MM.1S (cell line): ENCODE measurements around the gene ZFP90.
A peak's percentile ranks its signal among the peaks of the same experiment; 100 is the strongest.

Source experiments
- DNase-seq: peaks from one replicate; pipeline ENCODE4 v3.0.0-alpha.2; 2015
- H2AFZ ChIP-seq: fragments of 300-600 bp; sonication (generic); 2 replicates; pipeline ENCODE4 v1.6.0; 2016; ENCODE audit warnings: antibody characterized with exemption, low read length
- H3F3A ChIP-seq: fragments of 300-600 bp; sonication (generic); 2 replicates; pipeline ENCODE4 v1.6.1; 2016; ENCODE audit warnings: mild to moderate bottlenecking, antibody characterized with exemption, low read length, moderate library complexity, mixed read lengths; ENCODE audit not compliant: insufficient read depth
- H3K27ac ChIP-seq: fragments of 300-600 bp; sonication (generic); 2 replicates; pipeline ENCODE4 v1.5.1; 2016; ENCODE audit warnings: mild to moderate bottlenecking, low read length
- H3K27me3 ChIP-seq: fragments of 300-600 bp; sonication (generic); replicated peaks from 2 replicates; pipeline ENCODE4 v1.6.0; 2016; ENCODE audit warnings: low read length; ENCODE audit not compliant: insufficient read depth
- H3K36me3 ChIP-seq: fragments of 300-600 bp; sonication (generic); replicated peaks from 2 replicates; pipeline ENCODE4 v1.6.1; 2016; ENCODE audit warnings: mild to moderate bottlenecking, low read length, mixed read lengths; ENCODE audit not compliant: insufficient read depth
- H3K4me1 ChIP-seq: fragments of 300-600 bp; sonication (generic); 2 replicates; pipeline ENCODE4 v1.6.1; 2016; ENCODE audit warnings: low read length, mixed read lengths
- H3K4me2 ChIP-seq: fragments of 300-600 bp; sonication (generic); 2 replicates; pipeline ENCODE4 v1.6.0; 2016; ENCODE audit warnings: low read depth, low read length
- H3K4me3 ChIP-seq: fragments of 300-600 bp; sonication (generic); 2 replicates; pipeline ENCODE4 v1.5.1; 2016; ENCODE audit warnings: low read length, mixed read lengths
- H3K79me2 ChIP-seq: fragments of 300-600 bp; sonication (generic); 2 replicates; pipeline ENCODE4 v1.6.1; 2016; ENCODE audit warnings: mixed run types, low read length, mixed read lengths
- H3K9ac ChIP-seq: fragments of 300-600 bp; sonication (generic); 2 replicates; pipeline ENCODE4 v1.6.1; 2016; ENCODE audit warnings: low read length, mixed read lengths
- H3K9me2 ChIP-seq: fragments of 300-600 bp; sonication (generic); replicated peaks from 2 replicates; pipeline ENCODE4 v1.6.1; 2016; ENCODE audit warnings: mild to moderate bottlenecking, low read length, mixed read lengths; ENCODE audit not compliant: insufficient read depth
- H3K9me3 ChIP-seq: fragments of 300-600 bp; sonication (generic); replicated peaks from 2 replicates; pipeline ENCODE4 v1.6.1; 2016; ENCODE audit warnings: mild to moderate bottlenecking, low read length, mixed read lengths; ENCODE audit not compliant: insufficient read depth
- H4K20me1 ChIP-seq: fragments of 300-600 bp; sonication (generic); 2 replicates; pipeline ENCODE4 v1.6.1; 2016; ENCODE audit warnings: mild to moderate bottlenecking, low read length, moderate library complexity, mixed read lengths; ENCODE audit not compliant: insufficient read depth
- EZH2 ChIP-seq: fragments of 300-600 bp; sonication (generic); optimal IDR thresholded peaks from 2 replicates; pipeline ENCODE3; 2017; ENCODE audit warnings: low read depth, mild to moderate bottlenecking, antibody characterized with exemption, low read length, mixed read lengths
- EZH2phosphoT487 ChIP-seq: fragments of 300-600 bp; sonication (generic); IDR thresholded peaks from 2 replicates; pipeline ENCODE4 v1.6.1; 2018; ENCODE audit warnings: antibody characterized with exemption, low read length
- TF ChIP-seq, protein P1 (sequence below): fragments of 300-600 bp; sonication (generic); IDR thresholded peaks from 2 replicates; pipeline ENCODE4 v1.5.1; 2016; ENCODE audit warnings: antibody characterized with exemption, low read length, mixed read lengths

Gene ZFP90

DNA sequence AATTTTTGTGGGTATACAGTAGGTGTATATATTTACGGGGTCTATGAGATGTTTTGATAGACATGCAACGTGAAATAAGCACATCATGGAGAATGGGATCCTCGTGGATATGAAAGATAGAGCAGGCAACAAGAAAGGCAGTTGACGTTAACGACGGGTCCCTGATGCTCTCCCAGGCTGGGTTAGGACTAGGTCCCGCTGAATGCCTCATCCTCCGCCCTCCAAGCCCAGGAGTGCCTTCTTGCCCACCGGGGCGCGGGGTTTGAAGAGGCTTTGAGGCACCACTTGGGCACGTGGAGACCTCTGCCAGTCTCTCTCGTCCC lies 9.5 kb upstream of the ZFP90 start:
- Histone ChIP-seq H3K27ac (no peak overlapping the region), H3K9me2 (no peaks in the 10 kb centered on the region), H2AFZ (peak overlapping the region; percentile 95), H3K9me3 (no peaks in the 10 kb centered on the region), H3K9ac (peak overlapping the region; percentile 61; the same call in 1 of the 2 replicates), H3K27me3 (0 out of 2 replicates have a peak, but pooled peaks cover under 1% of the 10 kb centered on the region), H3K4me3 (peak overlapping the region; percentile 90), H3K4me1 (peaks cover 10% of the 10 kb centered on the region), H3K36me3 (no peaks in the 10 kb centered on the region), H3K79me2 (no peaks in the 10 kb centered on the region), H4K20me1 (no peaks in the 10 kb centered on the region), H3F3A (no peaks in the 10 kb centered on the region), H3K4me2 (peak overlapping the region; percentile 99)
- DNase-seq: no peak
- TF ChIP-seq, protein P1, sequence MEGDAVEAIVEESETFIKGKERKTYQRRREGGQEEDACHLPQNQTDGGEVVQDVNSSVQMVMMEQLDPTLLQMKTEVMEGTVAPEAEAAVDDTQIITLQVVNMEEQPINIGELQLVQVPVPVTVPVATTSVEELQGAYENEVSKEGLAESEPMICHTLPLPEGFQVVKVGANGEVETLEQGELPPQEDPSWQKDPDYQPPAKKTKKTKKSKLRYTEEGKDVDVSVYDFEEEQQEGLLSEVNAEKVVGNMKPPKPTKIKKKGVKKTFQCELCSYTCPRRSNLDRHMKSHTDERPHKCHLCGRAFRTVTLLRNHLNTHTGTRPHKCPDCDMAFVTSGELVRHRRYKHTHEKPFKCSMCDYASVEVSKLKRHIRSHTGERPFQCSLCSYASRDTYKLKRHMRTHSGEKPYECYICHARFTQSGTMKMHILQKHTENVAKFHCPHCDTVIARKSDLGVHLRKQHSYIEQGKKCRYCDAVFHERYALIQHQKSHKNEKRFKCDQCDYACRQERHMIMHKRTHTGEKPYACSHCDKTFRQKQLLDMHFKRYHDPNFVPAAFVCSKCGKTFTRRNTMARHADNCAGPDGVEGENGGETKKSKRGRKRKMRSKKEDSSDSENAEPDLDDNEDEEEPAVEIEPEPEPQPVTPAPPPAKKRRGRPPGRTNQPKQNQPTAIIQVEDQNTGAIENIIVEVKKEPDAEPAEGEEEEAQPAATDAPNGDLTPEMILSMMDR: no peak
- TF ChIP-seq EZH2phosphoT487 (no peak), EZH2 (no peak)

DNA sequence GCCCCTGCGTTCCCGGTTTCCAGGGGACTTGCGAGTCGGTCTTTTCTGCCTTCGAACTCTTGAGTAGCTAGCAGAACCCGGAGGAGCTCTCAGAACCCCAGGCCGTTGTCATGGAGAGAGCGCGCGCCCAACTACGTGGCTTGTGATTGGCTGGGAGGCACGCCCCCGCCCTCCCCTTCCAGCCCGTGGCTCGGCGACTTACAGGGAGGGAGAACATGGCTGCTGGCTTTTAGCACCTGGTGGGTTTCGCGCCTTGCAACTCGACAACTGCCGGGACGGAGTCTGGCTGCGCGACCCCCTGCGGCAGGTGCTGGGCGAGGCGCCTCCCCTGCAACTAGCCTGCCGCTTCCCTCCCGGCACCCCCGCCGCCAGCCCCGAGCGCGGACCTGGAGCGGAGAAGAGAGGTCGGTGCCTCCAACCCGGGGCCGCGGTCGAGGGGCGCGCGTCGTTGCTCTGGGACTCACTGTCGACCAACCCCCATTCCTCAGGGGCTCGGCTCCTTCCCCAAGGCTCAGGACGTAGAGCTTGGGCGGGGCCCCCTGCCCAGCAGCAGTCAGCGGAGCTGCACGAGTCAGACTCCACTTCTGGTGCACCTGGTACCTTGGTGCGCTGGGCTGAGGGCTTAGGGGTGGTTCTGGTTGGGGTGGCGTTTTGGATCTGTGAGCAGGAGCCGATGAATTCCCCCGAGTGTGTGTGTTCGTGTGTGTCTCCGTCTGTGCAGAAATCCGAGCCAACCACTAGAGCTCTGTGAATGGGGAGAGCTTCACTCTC lies 9.0 kb upstream of the ZFP90 start:
- H3K36me3 ChIP-seq: no peaks in the 10 kb centered on the region
- no peak overlapping the region for H3K27ac ChIP-seq
- no peaks in the 10 kb centered on the region for H3K9me3 ChIP-seq
- no peaks in the 10 kb centered on the region for H3K27me3 ChIP-seq
- DNase-seq: peak; percentile 87
- H3K4me3 ChIP-seq: peak overlapping the region; percentile 90
- TF ChIP-seq EZH2 (no peak), EZH2phosphoT487 (no peak)
- TF ChIP-seq, protein P1: no peak
- H2AFZ ChIP-seq: peak overlapping the region; percentile 95
- H4K20me1 ChIP-seq: no peaks in the 10 kb centered on the region
- H3K9ac ChIP-seq: peak overlapping the region; percentile 61
- no peaks in the 10 kb centered on the region for H3K9me2 ChIP-seq
- peak overlapping the region; percentile 99 for H3K4me2 ChIP-seq
- H3K4me1 ChIP-seq: peaks cover 10% of the 10 kb centered on the region
- no peaks in the 10 kb centered on the region for H3K79me2 ChIP-seq
- no peaks in the 10 kb centered on the region for H3F3A ChIP-seq

DNA sequence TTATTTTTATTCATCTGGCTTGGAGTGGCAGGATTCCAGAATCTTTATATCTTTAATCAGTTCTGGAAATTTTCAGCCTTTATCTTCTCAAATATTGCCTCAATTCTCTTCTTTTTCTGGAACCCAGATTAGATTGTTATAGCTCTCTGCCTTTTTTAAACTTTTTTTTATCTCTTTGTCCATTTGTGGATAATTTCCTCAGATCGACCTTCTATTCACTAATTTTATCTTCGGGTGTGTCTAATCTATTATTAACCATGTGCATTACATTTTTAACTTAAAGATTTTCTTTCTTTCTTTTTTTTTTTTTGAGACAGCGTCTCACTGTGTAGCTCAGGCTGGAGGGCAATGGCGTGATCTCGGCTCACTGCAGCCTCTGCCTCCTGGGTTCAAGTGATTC lies 5.2 kb upstream of the ZFP90 start:
- no peak overlapping the region for H3K27ac ChIP-seq
- H3K4me1 ChIP-seq: peaks cover 7% of the 10 kb centered on the region
- TF ChIP-seq, protein P1: no peak
- TF ChIP-seq EZH2phosphoT487: no peak
- no peak for TF ChIP-seq EZH2
- no peaks in the 10 kb centered on the region for H3K9me3 ChIP-seq
- no peak overlapping the region for H3K4me2 ChIP-seq
- H4K20me1 ChIP-seq: no peaks in the 10 kb centered on the region
- H3K9me2 ChIP-seq: no peaks in the 10 kb centered on the region
- no peaks in the 10 kb centered on the region for H3K79me2 ChIP-seq
- no peaks in the 10 kb centered on the region for H3K27me3 ChIP-seq
- H3K4me3 ChIP-seq: no peak overlapping the region
- no peak overlapping the region for H3K9ac ChIP-seq
- DNase-seq: no peak
- no peak overlapping the region for H2AFZ ChIP-seq
- H3K36me3 ChIP-seq: no peaks in the 10 kb centered on the region
- H3F3A ChIP-seq: no peaks in the 10 kb centered on the region
